GM12874 (cell line): Measurements from ENCODE around the gene FBN2.

Experiments used
- CTCF ChIP-seq: IDR thresholded peaks from 2 replicates; pipeline ENCODE4 v1.5.1; 2011; ENCODE audit warnings: low read depth, mild to moderate bottlenecking, control low read depth, low read length, moderate library complexity; ENCODE audit not compliant: insufficient read depth

Gene FBN2

GRCh38 chr5:128213833-128214232 is 324.2 kb downstream of the FBN2 start:
- no peak for TF ChIP-seq CTCF

GRCh38 chr5:128213340-128213739 is 324.7 kb downstream of the FBN2 start:
- peak; percentile 60 for TF ChIP-seq CTCF

- no peak for TF ChIP-seq CTCF
These were observed 325.7 kb downstream of the FBN2 start for GRCh38 chr5:128212191-128212806.

DNA sequence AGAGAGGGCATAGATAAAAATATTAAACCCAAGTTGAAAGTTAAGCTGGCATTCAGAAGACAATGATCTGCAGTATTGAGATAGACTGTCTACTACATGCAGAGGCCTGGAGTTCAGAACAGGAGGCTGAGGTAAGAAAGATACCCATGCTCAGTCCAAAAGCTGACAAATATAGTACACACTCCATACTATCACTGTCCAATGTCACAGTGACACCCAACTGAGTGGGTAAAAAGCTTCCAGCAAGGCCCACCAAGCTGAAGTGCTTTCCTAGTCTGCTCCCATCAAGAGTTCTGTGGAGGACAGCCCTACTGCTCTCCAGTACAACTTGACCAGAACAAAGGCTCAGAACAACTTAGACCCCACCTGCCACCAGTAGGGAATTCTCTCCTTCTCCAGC is 329.6 kb downstream of the FBN2 start:
- no peak for TF ChIP-seq CTCF
